Smooth muscle cell (in vitro differentiated cells): ENCODE results near the gene DNAJC3. TPM values are rescaled to one million over a fixed set of nuclear protein-coding genes. Genes with fewer than 3 reads are reported as not detected.

ENCODE experiments used
- DNase-seq: peaks from one replicate; lab custom pipeline; 2025; ENCODE audit not compliant: unreplicated experiment; lab: John Stamatoyannopoulos, UW
- H2AFZ ChIP-seq: fragments of 200-600 bp; sonication (generic); 2 replicates; pipeline ENCODE4 v1.6.0; 2016; ENCODE audit warnings: antibody characterized with exemption, low read depth, mild to moderate bottlenecking
- H3F3A ChIP-seq: fragments of 200-600 bp; sonication (generic); 2 replicates; pipeline ENCODE4 v1.6.0; 2017; ENCODE audit warnings: antibody characterized with exemption, low read depth
- H3K27ac ChIP-seq: fragments of 200-600 bp; sonication (generic); 2 replicates; pipeline ENCODE4 v1.5.1; 2016; ENCODE audit warnings: low read depth, mild to moderate bottlenecking
- H3K27me3 ChIP-seq: fragments of 200-600 bp; sonication (generic); 2 replicates; pipeline ENCODE4 v1.6.1; 2016; ENCODE audit warnings: low read depth, mild to moderate bottlenecking
- H3K36me3 ChIP-seq: fragments of 200-600 bp; sonication (generic); 2 replicates; pipeline ENCODE4 v1.5.1; 2016; ENCODE audit warnings: low read depth
- H3K4me1 ChIP-seq: fragments of 200-600 bp; sonication (generic); 2 replicates; pipeline ENCODE4 v1.5.1; 2016; ENCODE audit warnings: low read depth
- H3K4me2 ChIP-seq: fragments of 200-600 bp; sonication (generic); 2 replicates; pipeline ENCODE4 v1.6.0; 2016; ENCODE audit warnings: mild to moderate bottlenecking
- H3K4me3 ChIP-seq: fragments of 200-600 bp; sonication (generic); 2 replicates; pipeline ENCODE4 v1.5.1; 2016; ENCODE audit warnings: mild to moderate bottlenecking
- H3K79me2 ChIP-seq: fragments of 200-600 bp; sonication (generic); 2 replicates; pipeline ENCODE4 v1.6.0; 2016; ENCODE audit warnings: low read depth, mild to moderate bottlenecking
- H3K9ac ChIP-seq: fragments of 200-600 bp; sonication (generic); 2 replicates; pipeline ENCODE4 v1.6.0; 2016; ENCODE audit warnings: low read depth
- H3K9me3 ChIP-seq: fragments of 200-600 bp; sonication (generic); replicated peaks from 2 replicates; pipeline ENCODE4 v1.5.1; 2016; ENCODE audit warnings: low read depth
- H4K20me1 ChIP-seq: fragments of 200-600 bp; sonication (generic); 2 replicates; pipeline ENCODE4 v1.6.0; 2016; ENCODE audit warnings: low read depth
- CTCF ChIP-seq: fragments of 200-600 bp; sonication (generic); IDR thresholded peaks from 2 replicates; pipeline ENCODE4 v1.5.1; 2017; ENCODE audit warnings: borderline replicate concordance, mild to moderate bottlenecking, antibody characterized with exemption; ENCODE audit not compliant: insufficient read depth, poor library complexity, severe bottlenecking
- WGBS: methylation state at CpG from one replicate; pipeline ENCODE4 v1.1.7; 2016; ENCODE audit warnings: low lambda C conversion rate; 5-methylcytosine and 5-hydroxymethylcytosine counted together
- polyA plus RNA-seq: library from polyadenylated mRNA; unstranded; fragments of >200 nt; fragmentation: Nextera tagmentation; extraction: Ambion mirVana; gene quantifications from 2 replicates; pipeline ENCODE4 v1.2.1, GENCODE V29; 2016
- total RNA-seq: library from RNA; depleted of rRNA; stranded (reverse); fragments of >200 nt; gene quantifications from 2 replicates; pipeline ENCODE4 v1.2.3, GENCODE V29; 2014

DNAJC3 gene
- total and polyA plus RNA-seq, 2 experiments from 2014 or later: 15.7 to 47.8 TPM

GRCh38 chr13:95740979-95741320, 64.0 kb downstream of the DNAJC3 start:
- no peak overlapping the region for H3K9ac ChIP-seq
- H3K79me2 ChIP-seq: peaks cover 38% of the 10 kb centered on the region
- H3K27me3 ChIP-seq: no peaks in the 10 kb centered on the region
- no peaks in the 10 kb centered on the region for H3K36me3 ChIP-seq
- peak overlapping the region; percentile 41 for H3K4me3 ChIP-seq
- peaks cover 46% of the 10 kb centered on the region for H4K20me1 ChIP-seq
- H3F3A ChIP-seq: no peaks in the 10 kb centered on the region
- peak overlapping the region; percentile 70 for H3K4me2 ChIP-seq
- peaks cover 3% of the 10 kb centered on the region for H3K4me1 ChIP-seq
- peak overlapping the region; percentile 35 for H3K27ac ChIP-seq
- H2AFZ ChIP-seq: no peak overlapping the region
- no peaks in the 10 kb centered on the region for H3K9me3 ChIP-seq
- DNase-seq: no peak
- TF ChIP-seq CTCF: no peak

- TF ChIP-seq CTCF: no peak
- H3K9ac ChIP-seq: no peak overlapping the region
- H4K20me1 ChIP-seq: peaks cover 51% of the 10 kb centered on the region
- no peak overlapping the region for H3K4me3 ChIP-seq
- no peaks in the 10 kb centered on the region for H3K36me3 ChIP-seq
- no peaks in the 10 kb centered on the region for H3K9me3 ChIP-seq
- H3K79me2 ChIP-seq: peaks cover 44% of the 10 kb centered on the region
- H3K27me3 ChIP-seq: no peaks in the 10 kb centered on the region
- H3K27ac ChIP-seq: no peak overlapping the region
- peaks cover 3% of the 10 kb centered on the region for H3K4me1 ChIP-seq
- 100% methylated on average over 4 of the region's 4 CpGs for WGBS
- H3F3A ChIP-seq: no peaks in the 10 kb centered on the region
- no peak overlapping the region for H2AFZ ChIP-seq
- H3K4me2 ChIP-seq: no peak overlapping the region
- no peak for DNase-seq
These were observed 64.9 kb downstream of the DNAJC3 start for GRCh38 chr13:95741584-95742563.

GRCh38 chr13:95743192-95743591, 66.3 kb downstream of the DNAJC3 start:
- WGBS: 94% methylated on average over 3 of the region's 3 CpGs
- Histone ChIP-seq H3K9ac (no peak overlapping the region), H3K79me2 (peaks cover 57% of the 10 kb centered on the region), H3K4me3 (no peak overlapping the region), H4K20me1 (peaks cover 51% of the 10 kb centered on the region), H3K4me1 (peaks cover 3% of the 10 kb centered on the region), H3K27ac (no peak overlapping the region), H3K36me3 (no peaks in the 10 kb centered on the region), H3K27me3 (no peaks in the 10 kb centered on the region), H3K4me2 (no peak overlapping the region), H2AFZ (no peak overlapping the region), H3F3A (no peaks in the 10 kb centered on the region), H3K9me3 (no peaks in the 10 kb centered on the region)
- no peak for DNase-seq
- TF ChIP-seq CTCF: no peak

- Histone ChIP-seq H3K4me1 (peaks cover 3% of the 10 kb centered on the region), H3K9me3 (no peaks in the 10 kb centered on the region), H3K79me2 (peaks cover 65% of the 10 kb centered on the region), H3K4me3 (no peak overlapping the region), H3K27me3 (no peaks in the 10 kb centered on the region), H3K36me3 (no peaks in the 10 kb centered on the region), H3K4me2 (no peak overlapping the region), H3K27ac (no peak overlapping the region), H4K20me1 (peaks cover 57% of the 10 kb centered on the region), H3F3A (no peaks in the 10 kb centered on the region), H2AFZ (no peak overlapping the region), H3K9ac (no peak overlapping the region)
- 91% methylated on average over 4 of the region's 4 CpGs for WGBS
- DNase-seq: no peak
- no peak for TF ChIP-seq CTCF
These were observed 68.3 kb downstream of the DNAJC3 start for GRCh38 chr13:95745289-95745688.
